Measurements from ENCODE around the gene ACAN.
A peak's percentile ranks its signal among the peaks of the same experiment; 100 is the strongest.

The ACAN gene

GRCh38 chr15:88877415-88877814 lies 74.2 kb downstream of the ACAN start:
- no peak for DNase-seq (ENCODE audit: low read depth)
- TF ChIP-seq CTCF (IDR thresholded peaks at IDR 0.05; ENCODE audit: control insufficient read depth, extremely low read depth, insufficient read depth), result no peak
- H3K4me3 ChIP-seq (ENCODE audit: low read depth, low read length), result no peak overlapping the region

GRCh38 chr15:88877906-88878305 lies 74.7 kb downstream of the ACAN start:
- no peak for DNase-seq (ENCODE audit: low read depth)
- no peak overlapping the region for H3K4me3 ChIP-seq (ENCODE audit: low read depth, low read length)
- TF ChIP-seq CTCF (IDR thresholded peaks at IDR 0.05; ENCODE audit: control insufficient read depth, extremely low read depth, insufficient read depth), result no peak

GRCh38 chr15:88878720-88879184 lies 75.5 kb downstream of the ACAN start:
- DNase-seq (ENCODE audit: low read depth), result no peak
- TF ChIP-seq CTCF (IDR thresholded peaks at IDR 0.05; ENCODE audit: control insufficient read depth, extremely low read depth, insufficient read depth), result peak; percentile 75
- H3K4me3 ChIP-seq (ENCODE audit: low read depth, low read length), result no peak overlapping the region

- DNase-seq (ENCODE audit: low read depth), result no peak
- TF ChIP-seq CTCF (IDR thresholded peaks at IDR 0.05; ENCODE audit: control insufficient read depth, extremely low read depth, insufficient read depth), result no peak
- no peak overlapping the region for H3K4me3 ChIP-seq (ENCODE audit: low read depth, low read length)
Measured at GRCh38 chr15:88880944-88881740, 77.9 kb downstream of the ACAN start.

GRCh38 chr15:88881775-88882174 lies 78.5 kb downstream of the ACAN start:
- DNase-seq (ENCODE audit: low read depth), result no peak
- no peak for TF ChIP-seq CTCF (IDR thresholded peaks at IDR 0.05; ENCODE audit: control insufficient read depth, extremely low read depth, insufficient read depth)
- H3K4me3 ChIP-seq (ENCODE audit: low read depth, low read length), result no peak overlapping the region

GRCh38 chr15:88882785-88883184 lies 79.5 kb downstream of the ACAN start:
- no peak for DNase-seq (ENCODE audit: low read depth)
- H3K4me3 ChIP-seq (ENCODE audit: low read depth, low read length), result no peak overlapping the region
- no peak for TF ChIP-seq CTCF (IDR thresholded peaks at IDR 0.05; ENCODE audit: control insufficient read depth, extremely low read depth, insufficient read depth)

Measured in LNCaP clone FGC (cell line).